ENCODE results near the gene SDHB.

- no peak for TF ChIP-seq CTCF (IDR thresholded peaks at IDR 0.05 in 2 of 3, conservative IDR thresholded peaks at IDR 0.05 in 1 of 3; ENCODE audit: control insufficient read depth in 2 of 3, extremely low read depth in 1 of 3, insufficient read depth in 1 of 3, low read depth in 3 of 3, low read length in 3 of 3)
- no peak for TF ChIP-seq EGR1 (IDR thresholded peaks at IDR 0.05; ENCODE audit: borderline replicate concordance in 1 of 2, low read depth in 2 of 2, low read length in 2 of 2)
- no peak for TF ChIP-seq POLR2AphosphoS5 (IDR thresholded peaks at IDR 0.05; ENCODE audit: low read length)
- TF ChIP-seq ZNF24 (IDR thresholded peaks at IDR 0.05) = no peak
- no peak for TF ChIP-seq EZH2 (IDR thresholded peaks at IDR 0.05; ENCODE audit: borderline replicate concordance, control insufficient read depth, low read depth, low read length)
- no peak for TF ChIP-seq E2F4 (IDR thresholded peaks at IDR 0.05; ENCODE audit: low read depth, low read length)
- TF ChIP-seq TAF1 (IDR thresholded peaks at IDR 0.05; ENCODE audit: borderline replicate concordance, low read depth, low read length) = no peak
These were observed 31.9 kb downstream of the SDHB start for GRCh38 chr1:17021896-17022295.

Data from GM12878 (cell line).